GM19240 (cell line): Measurements from ENCODE around the gene RIPOR3.
"Not testable (repeated sequence)": the region's sequence is repeated elsewhere in the genome, so short reads cannot be mapped to it uniquely, and the experiment has no call there.

ENCODE experiments used
- DNase-seq: peaks from one replicate; pipeline ENCODE4 v3.0.0; 2011; ENCODE audit warnings: low spot score; ENCODE audit not compliant: insufficient read length

Gene RIPOR3

GRCh38 chr20:50575865-50576720, 115.2 kb downstream of the RIPOR3 start:
- DNase-seq = peak; percentile 52

GRCh38 chr20:50574586-50574985, 116.8 kb downstream of the RIPOR3 start:
- DNase-seq = no peak

GRCh38 chr20:50574108-50574507, 117.2 kb downstream of the RIPOR3 start:
- no peak for DNase-seq

- DNase-seq = no peak
Observed at GRCh38 chr20:50572938-50573777, 118.2 kb downstream of the RIPOR3 start.

- no peak for DNase-seq
Observed at GRCh38 chr20:50571466-50571865, 119.9 kb downstream of the RIPOR3 start.

- DNase-seq = no peak
Observed at GRCh38 chr20:50569864-50570836, 121.2 kb downstream of the RIPOR3 start.

- DNase-seq = not testable (repeated sequence)
Observed at GRCh38 chr20:50569487-50569863, 121.9 kb downstream of the RIPOR3 start.

- no peak for DNase-seq
Observed at GRCh38 chr20:50568549-50568942, 122.8 kb downstream of the RIPOR3 start.

GRCh38 chr20:50567860-50568548, 123.3 kb downstream of the RIPOR3 start:
- DNase-seq = no peak

- DNase-seq = no peak
Observed at GRCh38 chr20:50565871-50566270, 125.5 kb downstream of the RIPOR3 start.

GRCh38 chr20:50565383-50565782, 126.0 kb downstream of the RIPOR3 start:
- no peak for DNase-seq

- no peak for DNase-seq
Observed at GRCh38 chr20:50563133-50563944, 128.0 kb downstream of the RIPOR3 start.

GRCh38 chr20:50562262-50562701, 129.1 kb downstream of the RIPOR3 start:
- no peak for DNase-seq

GRCh38 chr20:50561379-50562078, 129.8 kb downstream of the RIPOR3 start:
- DNase-seq = no peak

GRCh38 chr20:50560867-50561266, 130.5 kb downstream of the RIPOR3 start:
- DNase-seq = no peak

- DNase-seq = no peak
Observed at GRCh38 chr20:50559856-50560638, 131.3 kb downstream of the RIPOR3 start.

GRCh38 chr20:50559149-50559548, 132.2 kb downstream of the RIPOR3 start:
- DNase-seq = no peak

GRCh38 chr20:50558483-50558925, 132.8 kb downstream of the RIPOR3 start:
- DNase-seq = no peak
